ENCODE data around the gene LGI4. TPM values are rescaled to one million over a fixed set of nuclear protein-coding genes. Genes with fewer than 3 reads are reported as not detected.
A peak's percentile ranks its signal among the peaks of the same experiment; 100 is the strongest.

The LGI4 gene
- total RNA-seq, 4 donors from 2014 or later: 24.8 to 47.9 (median 36.2) TPM

DNA sequence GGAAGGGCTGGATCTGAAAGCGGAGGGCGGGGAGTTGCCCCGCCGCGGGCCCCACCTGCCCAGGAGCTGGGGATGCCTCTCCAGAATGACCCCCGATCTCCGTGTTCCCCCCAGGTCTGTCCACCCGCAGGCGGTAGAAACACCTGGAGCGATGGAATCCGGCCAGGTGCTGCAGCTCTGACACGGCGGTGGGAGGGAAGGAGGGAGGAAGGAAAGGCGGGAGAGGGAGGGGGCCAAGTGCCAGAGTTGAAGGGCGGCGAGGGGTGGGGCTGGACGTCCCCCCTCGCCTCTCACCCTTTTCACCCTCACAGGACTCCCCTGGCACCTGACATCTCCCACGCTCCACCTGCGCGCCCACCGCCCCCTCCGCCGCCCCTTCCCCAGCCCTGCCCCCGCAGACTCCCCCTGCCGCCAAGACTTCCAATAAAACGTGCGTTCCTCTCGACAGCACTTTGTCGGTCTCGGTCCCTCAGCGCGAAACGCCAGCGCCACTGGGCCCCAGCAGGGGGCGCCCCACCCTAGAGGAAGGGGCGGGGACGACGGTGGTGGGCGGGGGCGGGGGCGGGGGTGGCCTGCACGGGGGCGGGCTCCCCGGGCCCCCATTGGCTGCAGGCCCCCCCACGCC is 7.9 kb upstream of the LGI4 start:
- no peak for ATAC-seq
- Histone ChIP-seq H3K27ac (peak overlapping the region in 2 of 4 donors; percentile 31 to 55), H3K4me3 (peak overlapping the region in 1 of 2 donors; percentile 28), H3K9me3 (no peaks in the 10 kb centered on the region), H3K36me3 (peaks cover 0 to 3% of the 10 kb centered on the region in 2 donors), H3K27me3 (peaks cover 44% of the 10 kb centered on the region), H3K4me1 (peaks cover 0 to 60% (median 21%) of the 10 kb centered on the region in 3 donors)
- WGBS, 2 donors (ENCODE audit: low coverage in 1 of 2): 0% methylated on average over 1 of the region's 46 CpGs; no CpG with 5 or more reads in 1 of the 2 donors
- no peak for TF ChIP-seq POLR2AphosphoS5 (IDR thresholded peaks at IDR 0.05)
- TF ChIP-seq POLR2A (IDR thresholded peaks at IDR 0.05): no peak
- no peak for TF ChIP-seq EP300 (IDR thresholded peaks at IDR 0.05)
- TF ChIP-seq, protein P1, sequence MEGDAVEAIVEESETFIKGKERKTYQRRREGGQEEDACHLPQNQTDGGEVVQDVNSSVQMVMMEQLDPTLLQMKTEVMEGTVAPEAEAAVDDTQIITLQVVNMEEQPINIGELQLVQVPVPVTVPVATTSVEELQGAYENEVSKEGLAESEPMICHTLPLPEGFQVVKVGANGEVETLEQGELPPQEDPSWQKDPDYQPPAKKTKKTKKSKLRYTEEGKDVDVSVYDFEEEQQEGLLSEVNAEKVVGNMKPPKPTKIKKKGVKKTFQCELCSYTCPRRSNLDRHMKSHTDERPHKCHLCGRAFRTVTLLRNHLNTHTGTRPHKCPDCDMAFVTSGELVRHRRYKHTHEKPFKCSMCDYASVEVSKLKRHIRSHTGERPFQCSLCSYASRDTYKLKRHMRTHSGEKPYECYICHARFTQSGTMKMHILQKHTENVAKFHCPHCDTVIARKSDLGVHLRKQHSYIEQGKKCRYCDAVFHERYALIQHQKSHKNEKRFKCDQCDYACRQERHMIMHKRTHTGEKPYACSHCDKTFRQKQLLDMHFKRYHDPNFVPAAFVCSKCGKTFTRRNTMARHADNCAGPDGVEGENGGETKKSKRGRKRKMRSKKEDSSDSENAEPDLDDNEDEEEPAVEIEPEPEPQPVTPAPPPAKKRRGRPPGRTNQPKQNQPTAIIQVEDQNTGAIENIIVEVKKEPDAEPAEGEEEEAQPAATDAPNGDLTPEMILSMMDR (IDR thresholded peaks at IDR 0.05): peak in 1 of 4 experiments; percentile 78

DNA sequence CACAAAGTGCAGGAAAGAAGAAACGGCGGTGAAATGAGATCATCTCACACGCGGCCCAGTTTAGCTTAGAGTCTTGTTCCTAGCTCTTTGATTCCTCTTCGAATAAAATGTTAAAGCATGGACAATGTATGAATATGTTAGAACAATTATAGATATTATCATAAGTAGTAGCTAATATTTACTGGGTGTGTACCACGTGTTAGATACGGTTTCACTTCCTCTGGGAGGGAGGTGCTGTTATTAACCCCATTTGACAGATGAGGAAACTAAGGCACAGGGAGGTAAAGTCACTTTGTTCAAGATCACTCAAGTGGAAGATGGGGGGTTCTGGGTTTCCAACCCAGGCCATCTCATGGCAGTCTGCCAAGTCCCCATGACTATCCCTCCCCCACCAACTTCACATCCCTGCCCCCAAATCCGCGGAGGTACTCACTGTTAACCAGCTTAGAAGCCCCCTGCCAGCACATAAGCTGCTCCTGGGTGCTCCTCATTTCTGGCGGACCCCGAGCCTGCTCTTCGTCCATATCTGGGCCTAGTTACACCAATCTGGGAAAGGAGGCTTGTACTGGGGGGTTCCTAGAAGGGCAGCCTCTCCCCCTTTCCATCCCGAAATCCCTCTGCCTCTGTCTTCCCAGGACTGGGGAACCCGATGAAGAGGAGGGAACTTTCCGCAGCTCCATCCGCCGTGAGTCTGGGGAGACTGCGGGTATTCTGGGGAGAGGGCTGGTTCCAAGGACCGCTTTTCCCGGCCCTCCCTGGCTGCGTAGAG is 7.2 kb upstream of the LGI4 start:
- no peak for ATAC-seq
- TF ChIP-seq POLR2AphosphoS5 (IDR thresholded peaks at IDR 0.05) (no peak), POLR2A (IDR thresholded peaks at IDR 0.05) (no peak), EP300 (IDR thresholded peaks at IDR 0.05) (no peak)
- TF ChIP-seq, protein P1 (IDR thresholded peaks at IDR 0.05): no peak
- H3K9me3 ChIP-seq: no peaks in the 10 kb centered on the region
- peak overlapping the region in 1 of 2 donors; percentile 38 for H3K4me3 ChIP-seq
- H3K27me3 ChIP-seq: peaks cover 44% of the 10 kb centered on the region
- H3K4me1 ChIP-seq: peaks cover 0 to 66% (median 21%) of the 10 kb centered on the region in 3 donors
- peaks cover 0 to 3% of the 10 kb centered on the region in 2 donors for H3K36me3 ChIP-seq
- peak overlapping the region in 3 of 4 donors; percentile 31 to 69 (median 40) for H3K27ac ChIP-seq
- WGBS, 2 donors (ENCODE audit: low coverage in 1 of 2): 23 to 35% methylated on average over 7 of the region's 21 CpGs

GRCh38 chr19:35140962-35141836 is 6.3 kb upstream of the LGI4 start:
- WGBS, 2 donors (ENCODE audit: low coverage in 1 of 2): 4 to 5% methylated on average over 5 to 11 of the region's 48 CpGs
- H3K4me3 ChIP-seq: peak overlapping the region; percentile 24 to 57
- no peaks in the 10 kb centered on the region for H3K9me3 ChIP-seq
- peak; percentile 64 for ATAC-seq
- H3K27me3 ChIP-seq: peaks cover 44% of the 10 kb centered on the region
- TF ChIP-seq POLR2A (IDR thresholded peaks at IDR 0.05) (peak; percentile 54 to 72), POLR2AphosphoS5 (IDR thresholded peaks at IDR 0.05) (peak; percentile 92), EP300 (IDR thresholded peaks at IDR 0.05) (no peak)
- TF ChIP-seq, protein P1 (IDR thresholded peaks at IDR 0.05): peak in 3 of 4 experiments; percentile 37 to 72 (median 44)
- H3K36me3 ChIP-seq: peaks cover 0 to 3% of the 10 kb centered on the region in 2 donors
- peaks cover 0 to 74% (median 21%) of the 10 kb centered on the region in 3 donors for H3K4me1 ChIP-seq
- peak overlapping the region; percentile 49 to 92 (median 91) for H3K27ac ChIP-seq

DNA sequence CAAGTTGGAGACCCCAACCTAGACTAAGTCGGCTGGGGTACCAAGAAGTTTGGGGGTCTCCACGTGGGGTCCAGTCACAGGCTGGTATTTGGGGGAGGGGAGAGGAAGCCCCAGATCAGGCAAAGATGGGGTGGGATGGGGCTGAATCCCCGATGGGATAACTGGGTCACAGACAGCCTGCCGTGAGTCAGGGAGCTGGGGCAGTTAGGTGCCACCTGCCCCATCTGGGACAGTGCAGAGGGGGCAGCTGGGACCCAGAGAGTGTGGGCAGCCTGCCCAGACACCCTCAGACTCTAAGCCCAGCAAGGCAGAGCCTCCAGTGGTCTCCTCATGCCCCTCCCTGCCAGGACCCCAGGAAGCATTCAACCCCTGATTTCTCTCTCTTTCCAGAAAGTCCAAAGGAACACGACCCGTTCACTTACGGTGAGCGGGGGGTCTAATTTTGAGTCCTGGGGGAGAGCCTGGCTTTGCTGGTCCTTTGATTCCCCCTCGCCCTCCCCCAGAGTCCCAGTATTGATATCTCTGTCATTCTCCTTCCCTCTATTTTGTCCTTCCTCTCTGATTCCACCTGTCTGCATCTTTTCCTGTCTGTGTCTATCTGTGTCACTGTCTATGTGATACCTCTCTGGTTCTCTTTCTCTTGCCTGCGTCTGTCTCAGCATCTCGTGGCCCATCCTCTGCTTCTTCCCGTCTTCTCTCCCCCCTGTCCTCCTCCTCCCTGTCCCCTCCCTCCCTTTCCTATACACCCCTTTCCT is 5.5 kb upstream of the LGI4 start:
- Histone ChIP-seq H3K9me3 (no peaks in the 10 kb centered on the region), H3K27ac (peak overlapping the region; percentile 49 to 92 (median 91)), H3K4me3 (peak overlapping the region; percentile 24 to 57), H3K36me3 (peaks cover 0 to 3% of the 10 kb centered on the region in 2 donors), H3K4me1 (peaks cover 0 to 83% (median 21%) of the 10 kb centered on the region in 3 donors), H3K27me3 (peaks cover 44% of the 10 kb centered on the region)
- no peak for ATAC-seq
- TF ChIP-seq EP300 (IDR thresholded peaks at IDR 0.05) (no peak), POLR2A (IDR thresholded peaks at IDR 0.05) (no peak), POLR2AphosphoS5 (IDR thresholded peaks at IDR 0.05) (no peak)
- TF ChIP-seq, protein P1 (IDR thresholded peaks at IDR 0.05): no peak
- 30 to 45% methylated on average over 6 to 11 of the region's 12 CpGs for WGBS, 2 donors (ENCODE audit: low coverage in 1 of 2)
